Right lobe of liver (tissue), 6 donors: Measurements from ENCODE around the gene JAM3. TPM values are rescaled to one million over a fixed set of nuclear protein-coding genes. Genes with fewer than 3 reads are reported as not detected.

Experiments used
- ATAC-seq, 4 donors: fragments of 200-7000 bp; cut with Tn5 transposase; one replicate each; pipeline ENCODE4 v1.9.1; 2020; ENCODE audit warnings: mild to moderate bottlenecking in 4 of 4, moderate library complexity in 4 of 4
- DNase-seq, 3 donors: peaks; one replicate each; pipeline ENCODE4 v3.0.0-alpha.2; 2020
- H3K27ac ChIP-seq, 3 donors: fragments of 200-600 bp; one replicate each; pipeline ENCODE4 v1.8.0; 2022
- H3K27me3 ChIP-seq, 2 donors: fragments of 200-600 bp; one replicate each; pipeline ENCODE4 v1.8.0; 2022
- H3K36me3 ChIP-seq, 4 donors: fragments of 200-600 bp; sonication (generic) in 1 of 4; one replicate each; pipeline versions ENCODE4 v1.5.1 to v1.8.0; 2017 to 2022; ENCODE audit warnings: control low read depth in 1 of 4
- H3K4me1 ChIP-seq, 4 donors: fragments of 200-600 bp; sonication (generic) in 1 of 4; one replicate each; pipeline versions ENCODE4 v1.5.1 to v1.8.0; 2017 to 2022; ENCODE audit warnings: control low read depth in 1 of 4
- H3K4me3 ChIP-seq, 3 donors: fragments of 200-600 bp; one replicate each; pipeline ENCODE4 v1.8.0; 2022
- H3K9me3 ChIP-seq, 4 donors: fragments of 200-600 bp; sonication (generic) in 1 of 4; one replicate each; pipeline versions ENCODE4 v1.5.1 to v1.8.0; 2017 to 2022; ENCODE audit warnings: control low read depth in 1 of 4
- POLR2A ChIP-seq: fragments of 450-650 bp; IDR thresholded peaks from one replicate; pipeline ENCODE4 v1.6.1; 2017; ENCODE audit warnings: antibody characterized with exemption, mild to moderate bottlenecking
- WGBS: methylation state at CpG from one replicate; pipeline ENCODE4 v1.1.6; 2018; ENCODE audit warnings: low coverage, low lambda C conversion rate; ENCODE audit not compliant: insufficient coverage; ENCODE audit errors: missing lambda C conversion rate; 5-methylcytosine and 5-hydroxymethylcytosine counted together
- intact Hi-C, 2 donors: fragments of 100-400 bp; cut with DNase I; formaldehyde crosslinking; loops; one replicate each; pipeline versions ENCODE4 v1.11.2 to v1.14.1; 2022
- total RNA-seq, 6 experiments: library from RNA; depleted of rRNA in 2 of 6; stranded (reverse); fragments of >200 nt in 2 of 6; fragmentation: NEBNext Ultra II Directional in 3 of 6; extraction: Animal tissue kit (Norgen Biotek cat#: 25700) in 3 of 6; gene quantifications; one replicate each; pipeline versions ENCODE4 v1.1.0 to v1.2.4, GENCODE V29; 2016 to 2023
- TF ChIP-seq, protein P1 (sequence below), 4 donors: fragments of 200-600 bp in 3 of 4; fragments of 450-650 bp in 1 of 4; IDR thresholded peaks; one replicate each; pipeline versions ENCODE4 v1.5.1 to v1.8.0; 2016 to 2022; ENCODE audit warnings: antibody characterized with exemption in 4 of 4, mild to moderate bottlenecking in 2 of 4
- donor health status: DM: no; HTN: yes; CAD: no.
- donor health status: DM: no; HTN: no; CAD: no.
- donor health status: DM: no; HTN: no; CAD: no.
- donor health status: DM: no; HTN: yes; CAD: no.
- donor health status: DM: no; HTN: yes; CAD: no.

The JAM3 gene
- total RNA-seq, 6 experiments from 2014 or later, result 0.86 to 2.5 (median 1.6) TPM

DNA sequence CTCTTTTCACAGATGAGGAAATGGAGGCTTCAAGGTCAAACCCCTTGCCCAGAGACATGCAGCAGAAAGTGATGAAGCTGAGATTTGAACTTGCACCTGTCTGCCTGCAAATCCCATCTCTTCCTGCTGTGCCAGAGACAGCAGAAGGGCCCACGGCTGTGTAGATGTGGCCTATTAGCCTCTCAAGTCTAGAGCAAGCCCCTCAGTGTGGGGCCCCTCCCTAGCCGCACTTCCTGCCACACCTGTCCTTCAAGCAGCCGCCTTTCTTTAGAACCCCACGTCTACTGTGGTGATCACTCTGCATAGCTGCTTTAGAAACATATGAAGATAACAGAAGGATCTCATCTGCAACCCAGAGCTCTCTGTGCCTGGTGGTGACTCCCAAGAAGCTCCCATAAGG, 41.2 kb upstream of the JAM3 start:
- H3K4me3 ChIP-seq, result no peak overlapping the region
- H3K4me1 ChIP-seq, result no peaks in the 10 kb centered on the region
- DNase-seq (peak in 1 of 3 donors; percentile 13), ATAC-seq (no peak)
- 42% methylated on average over 4 of the region's 4 CpGs for WGBS
- TF ChIP-seq, protein P1, sequence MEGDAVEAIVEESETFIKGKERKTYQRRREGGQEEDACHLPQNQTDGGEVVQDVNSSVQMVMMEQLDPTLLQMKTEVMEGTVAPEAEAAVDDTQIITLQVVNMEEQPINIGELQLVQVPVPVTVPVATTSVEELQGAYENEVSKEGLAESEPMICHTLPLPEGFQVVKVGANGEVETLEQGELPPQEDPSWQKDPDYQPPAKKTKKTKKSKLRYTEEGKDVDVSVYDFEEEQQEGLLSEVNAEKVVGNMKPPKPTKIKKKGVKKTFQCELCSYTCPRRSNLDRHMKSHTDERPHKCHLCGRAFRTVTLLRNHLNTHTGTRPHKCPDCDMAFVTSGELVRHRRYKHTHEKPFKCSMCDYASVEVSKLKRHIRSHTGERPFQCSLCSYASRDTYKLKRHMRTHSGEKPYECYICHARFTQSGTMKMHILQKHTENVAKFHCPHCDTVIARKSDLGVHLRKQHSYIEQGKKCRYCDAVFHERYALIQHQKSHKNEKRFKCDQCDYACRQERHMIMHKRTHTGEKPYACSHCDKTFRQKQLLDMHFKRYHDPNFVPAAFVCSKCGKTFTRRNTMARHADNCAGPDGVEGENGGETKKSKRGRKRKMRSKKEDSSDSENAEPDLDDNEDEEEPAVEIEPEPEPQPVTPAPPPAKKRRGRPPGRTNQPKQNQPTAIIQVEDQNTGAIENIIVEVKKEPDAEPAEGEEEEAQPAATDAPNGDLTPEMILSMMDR (IDR thresholded peaks at IDR 0.05), result no peak
- TF ChIP-seq POLR2A, result no peak
- H3K27me3 ChIP-seq, result no peaks in the 10 kb centered on the region
- H3K9me3 ChIP-seq, result no peaks in the 10 kb centered on the region
- no peak overlapping the region for H3K27ac ChIP-seq
- intact Hi-C loops, result no loop called here
- no peaks in the 10 kb centered on the region for H3K36me3 ChIP-seq

DNA sequence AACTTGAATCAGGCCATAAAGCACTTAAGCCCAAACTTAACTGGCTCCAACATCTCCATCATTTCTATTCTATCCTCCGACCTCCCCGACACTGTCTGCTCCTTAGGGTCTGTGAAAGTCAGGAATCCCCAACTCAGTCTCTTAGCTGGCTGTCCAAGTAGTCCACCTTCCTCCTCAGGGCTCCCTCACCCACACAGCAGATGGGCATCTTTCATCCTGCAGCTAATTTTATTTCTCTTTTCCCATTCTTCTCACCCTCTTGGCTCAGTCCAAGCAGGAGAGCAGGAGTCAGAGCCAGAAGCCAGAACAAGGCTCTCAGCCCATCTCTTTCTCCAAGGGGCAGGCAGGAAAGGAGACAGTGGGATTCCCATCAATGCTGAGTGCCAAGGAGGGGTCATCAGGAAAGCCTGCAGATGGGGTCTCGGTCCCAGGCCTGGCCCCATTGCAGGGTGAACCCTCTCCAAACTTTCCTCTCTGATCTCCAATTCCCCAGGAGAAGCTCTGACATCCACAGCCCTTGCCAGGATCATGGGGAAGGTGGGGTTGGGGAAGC, 40.4 kb upstream of the JAM3 start:
- ATAC-seq, result no peak
- Histone ChIP-seq H3K9me3 (no peaks in the 10 kb centered on the region), H3K4me3 (no peak overlapping the region), H3K27me3 (no peaks in the 10 kb centered on the region), H3K36me3 (no peaks in the 10 kb centered on the region), H3K4me1 (no peaks in the 10 kb centered on the region), H3K27ac (no peak overlapping the region)
- no peak for TF ChIP-seq POLR2A
- TF ChIP-seq, protein P1 (IDR thresholded peaks at IDR 0.05), result no peak
- intact Hi-C loops, result no loop called here
- 66% methylated on average over 2 of the region's 3 CpGs for WGBS
- DNase-seq, result peak in 1 of 3 donors; percentile 13

DNA sequence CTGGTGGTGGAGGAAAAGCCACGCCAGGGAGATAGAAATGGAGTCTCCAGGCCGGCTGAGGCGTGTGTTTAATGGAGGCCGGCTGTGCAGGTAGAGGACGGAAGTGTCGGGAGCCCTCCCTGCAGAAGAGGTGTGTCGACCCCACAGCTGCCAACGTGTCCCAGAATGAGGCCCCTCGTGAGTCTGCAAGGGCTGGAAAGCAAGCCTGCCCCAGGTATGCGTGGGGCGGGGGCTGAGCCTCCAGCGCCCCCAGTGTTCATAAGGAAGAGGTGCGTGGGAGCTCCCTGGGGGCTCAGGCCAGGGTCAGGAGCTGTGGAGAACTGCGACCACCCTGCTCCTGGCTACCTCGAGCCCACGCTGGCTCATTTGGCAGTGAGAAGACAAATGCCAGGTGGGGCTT, 38.0 kb upstream of the JAM3 start:
- no peak for TF ChIP-seq POLR2A
- TF ChIP-seq, protein P1 (IDR thresholded peaks at IDR 0.05), result no peak
- intact Hi-C loops, result no loop called here
- Histone ChIP-seq H3K27me3 (no peaks in the 10 kb centered on the region), H3K4me1 (no peaks in the 10 kb centered on the region), H3K27ac (no peak overlapping the region), H3K36me3 (no peaks in the 10 kb centered on the region), H3K4me3 (no peak overlapping the region), H3K9me3 (no peaks in the 10 kb centered on the region)
- 35% methylated on average over 4 of the region's 16 CpGs for WGBS
- DNase-seq (no peak), ATAC-seq (no peak)

DNA sequence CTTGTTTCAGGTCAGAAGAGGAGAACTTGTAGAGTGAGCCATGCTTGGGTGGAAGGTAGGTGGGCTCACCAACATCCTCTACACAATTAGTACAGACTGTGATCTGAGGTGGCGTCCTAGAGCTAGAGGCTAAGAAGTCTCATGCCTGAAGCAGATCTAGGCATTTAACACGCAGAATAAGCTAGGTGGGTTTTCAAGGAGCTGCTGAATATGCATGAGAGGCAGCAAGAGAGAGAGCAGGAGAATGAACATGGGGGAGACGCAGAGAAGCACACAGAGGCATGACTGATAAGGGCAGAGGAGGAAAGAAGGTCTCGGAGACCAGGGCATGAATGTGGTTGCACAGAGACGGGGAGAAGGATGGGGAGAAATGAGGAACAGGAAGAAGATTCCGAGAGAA, 36.8 kb upstream of the JAM3 start:
- WGBS, result 46% methylated on average over 6 of the region's 6 CpGs
- Histone ChIP-seq H3K9me3 (no peaks in the 10 kb centered on the region), H3K36me3 (no peaks in the 10 kb centered on the region), H3K27ac (no peak overlapping the region), H3K4me3 (no peak overlapping the region), H3K27me3 (no peaks in the 10 kb centered on the region), H3K4me1 (no peaks in the 10 kb centered on the region)
- TF ChIP-seq, protein P1 (IDR thresholded peaks at IDR 0.05), result no peak
- no peak for TF ChIP-seq POLR2A
- DNase-seq (no peak), ATAC-seq (no peak)
- intact Hi-C loops, result no loop called here
